Pulmonary artery endothelial cell (primary cell): ENCODE measurements around the gene PLEKHG3. TPM values are rescaled to one million over a fixed set of nuclear protein-coding genes. Genes with fewer than 3 reads are reported as not detected.

Experiments used
- DNase-seq: peaks from one replicate; pipeline ENCODE4 v3.0.0-alpha.2; 2011; ENCODE audit warnings: low read depth, low spot score
- total RNA-seq: library from RNA; depleted of rRNA; stranded (reverse); fragments of >200 nt; gene quantifications from 2 replicates; pipeline ENCODE4 v1.2.3, GENCODE V29; 2014

PLEKHG3 gene
- total RNA-seq, 1 donor from 2014 or later: 2.5 TPM

DNA sequence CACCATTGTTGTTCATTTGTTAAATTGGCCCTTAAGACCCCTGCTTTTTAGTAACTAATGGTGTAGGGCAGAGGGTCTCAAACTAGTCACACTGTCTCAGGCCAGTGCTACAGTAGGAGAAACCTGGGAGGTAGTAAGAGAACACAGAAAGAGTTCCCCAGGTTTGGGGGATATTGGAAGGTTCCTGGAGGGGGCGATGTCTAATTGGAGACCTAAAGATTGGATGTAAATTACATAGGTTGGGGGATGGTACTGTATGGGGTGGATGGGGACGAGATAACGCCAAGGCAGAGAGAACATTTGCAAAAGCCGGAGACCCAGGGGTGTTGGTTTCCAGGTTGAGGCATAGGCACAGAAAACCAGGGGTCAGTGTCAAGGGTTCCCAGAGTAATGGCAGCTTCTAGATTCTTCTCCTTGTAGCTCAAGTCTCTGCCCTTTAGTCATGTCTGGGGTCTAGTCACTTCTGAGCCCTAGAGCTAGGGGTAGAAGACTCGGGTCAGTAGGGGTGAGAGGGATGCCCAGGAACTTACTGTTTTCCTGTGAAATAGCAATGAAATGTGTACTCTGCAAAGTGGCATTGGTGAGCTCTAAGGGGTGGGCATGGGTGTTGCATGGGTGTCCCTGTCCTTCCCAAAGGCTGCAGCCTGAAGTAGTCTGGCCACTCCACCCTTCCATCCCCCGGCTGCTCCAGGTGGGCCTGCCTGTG, 21.8 kb downstream of the PLEKHG3 start:
- no peak for DNase-seq

DNA sequence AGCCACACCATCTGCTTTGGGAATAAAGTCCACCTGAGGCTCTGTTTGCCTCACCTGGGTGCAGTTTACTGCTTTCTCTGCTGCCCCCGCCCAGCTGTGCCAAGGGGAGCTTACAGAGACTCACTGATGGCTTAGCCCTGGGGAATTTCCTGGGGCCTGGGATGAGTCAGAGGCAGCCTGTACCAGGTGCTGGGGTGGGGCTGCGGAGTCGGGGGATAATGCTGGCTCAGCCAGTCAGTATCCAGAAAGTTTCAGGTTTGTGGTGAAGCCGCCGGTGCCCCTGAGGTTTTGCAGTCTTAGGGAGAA, 22.3 kb downstream of the PLEKHG3 start:
- no peak for DNase-seq

DNA sequence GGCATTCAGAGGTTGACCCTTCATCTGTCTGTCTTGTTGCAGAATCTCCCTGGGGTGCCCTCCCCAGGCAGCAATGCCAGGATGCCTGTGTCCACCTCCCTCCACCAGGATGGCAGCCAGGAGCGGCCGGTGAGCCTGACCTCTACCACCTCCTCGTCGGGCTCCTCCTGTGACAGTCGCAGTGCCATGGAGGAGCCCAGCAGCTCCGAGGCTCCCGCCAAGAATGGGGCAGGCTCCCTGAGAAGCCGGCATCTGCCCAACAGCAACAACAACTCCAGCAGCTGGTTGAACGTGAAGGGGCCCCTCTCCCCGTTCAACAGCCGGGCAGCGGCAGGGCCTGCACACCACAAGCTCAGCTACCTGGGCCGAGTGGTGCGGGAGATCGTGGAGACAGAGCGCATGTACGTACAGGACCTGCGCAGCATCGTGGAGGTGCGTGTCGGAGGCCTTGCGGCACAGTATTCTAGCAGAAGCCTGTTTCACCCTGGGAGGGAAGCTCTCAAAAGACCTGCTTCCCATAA, 23.4 kb downstream of the PLEKHG3 start:
- no peak for DNase-seq

DNA sequence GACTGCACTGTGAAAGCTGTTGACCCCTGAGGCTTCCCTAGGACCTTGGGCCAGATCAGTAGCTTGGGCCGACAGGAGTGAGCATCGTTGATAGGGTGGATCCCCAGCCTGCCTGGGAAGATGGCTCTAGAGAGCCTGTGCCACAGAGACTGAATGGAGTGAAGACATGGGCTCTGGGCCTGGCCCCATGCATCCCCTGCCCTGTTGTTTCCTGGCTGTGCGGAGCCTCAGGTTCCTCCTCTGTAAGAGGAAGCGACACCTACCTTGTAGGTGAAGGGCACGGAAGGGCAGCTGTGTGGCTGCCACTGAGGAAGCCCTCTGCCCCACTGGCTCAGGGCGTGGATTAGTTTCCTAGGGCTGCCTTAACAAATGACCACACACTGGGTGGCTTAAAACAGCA, 23.9 kb downstream of the PLEKHG3 start:
- no peak for DNase-seq

DNA sequence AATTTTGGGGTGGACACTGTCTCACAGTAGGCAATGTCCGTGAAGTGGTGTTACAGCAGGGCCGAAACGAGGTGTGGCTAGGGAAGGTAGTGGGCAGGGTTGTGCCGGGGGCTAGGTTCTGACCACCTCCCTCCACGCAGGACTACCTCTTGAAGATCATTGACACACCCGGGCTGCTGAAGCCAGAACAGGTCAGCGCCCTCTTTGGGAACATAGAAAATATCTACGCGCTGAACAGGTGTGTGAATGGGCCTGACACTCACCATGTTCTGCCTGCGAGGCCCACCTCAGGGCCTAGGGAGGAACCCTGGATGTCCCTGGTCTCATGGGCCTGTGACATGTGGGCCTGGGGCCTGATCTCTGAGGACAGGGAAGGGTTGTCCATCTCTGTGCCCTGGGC, 24.6 kb downstream of the PLEKHG3 start:
- no peak for DNase-seq

DNA sequence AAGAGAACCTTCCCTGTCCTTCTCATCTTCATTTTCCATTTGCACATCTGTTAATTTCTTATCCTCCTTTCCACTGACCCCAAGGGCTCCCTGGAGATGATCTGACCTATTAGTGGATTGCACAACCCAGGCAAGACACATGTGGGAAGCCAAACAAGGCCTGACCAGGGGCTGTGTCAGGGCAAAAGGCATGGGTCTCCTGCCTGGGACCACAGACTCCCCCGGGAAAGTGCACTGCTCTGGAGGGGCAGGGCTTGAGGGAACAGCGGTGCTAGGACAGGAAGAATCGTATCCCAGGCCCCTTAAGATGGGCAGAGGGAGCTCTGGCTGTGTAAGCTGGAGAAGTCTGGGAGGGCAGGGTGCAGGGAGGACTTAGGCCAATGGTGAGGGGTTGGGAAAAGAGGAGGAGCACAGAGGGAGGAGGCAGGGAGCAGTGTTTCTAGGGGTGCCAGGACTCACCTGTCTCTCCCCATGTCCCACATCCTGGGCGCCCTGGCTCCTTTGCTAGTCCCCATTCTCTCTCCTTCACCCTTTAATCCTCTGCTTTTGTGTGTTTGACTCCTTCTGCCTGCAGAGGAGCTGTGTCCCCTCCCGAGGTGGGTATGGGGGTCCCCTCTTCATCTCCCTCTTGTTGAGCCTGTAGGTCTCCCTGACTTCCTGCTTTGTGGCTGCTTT, 25.3 kb downstream of the PLEKHG3 start:
- DNase-seq: no peak

DNA sequence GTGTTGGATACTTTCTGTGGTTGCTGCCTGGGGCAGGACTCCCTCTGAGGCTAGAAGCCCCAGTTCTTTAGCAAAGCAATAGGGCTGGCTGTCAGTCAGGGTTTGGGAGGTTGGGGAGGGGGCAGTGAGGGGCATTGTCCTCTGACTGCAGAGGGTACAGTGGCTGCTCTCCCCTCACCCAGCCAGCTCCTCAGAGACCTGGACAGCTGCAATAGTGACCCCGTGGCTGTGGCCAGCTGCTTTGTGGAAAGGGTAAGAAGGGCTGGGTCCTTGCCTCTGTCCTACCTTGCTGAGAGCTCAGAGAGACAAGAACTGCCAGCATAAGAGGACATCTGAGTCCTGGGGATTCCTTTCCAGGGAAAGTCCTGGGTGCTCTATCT, 25.8 kb downstream of the PLEKHG3 start:
- DNase-seq: no peak

DNA sequence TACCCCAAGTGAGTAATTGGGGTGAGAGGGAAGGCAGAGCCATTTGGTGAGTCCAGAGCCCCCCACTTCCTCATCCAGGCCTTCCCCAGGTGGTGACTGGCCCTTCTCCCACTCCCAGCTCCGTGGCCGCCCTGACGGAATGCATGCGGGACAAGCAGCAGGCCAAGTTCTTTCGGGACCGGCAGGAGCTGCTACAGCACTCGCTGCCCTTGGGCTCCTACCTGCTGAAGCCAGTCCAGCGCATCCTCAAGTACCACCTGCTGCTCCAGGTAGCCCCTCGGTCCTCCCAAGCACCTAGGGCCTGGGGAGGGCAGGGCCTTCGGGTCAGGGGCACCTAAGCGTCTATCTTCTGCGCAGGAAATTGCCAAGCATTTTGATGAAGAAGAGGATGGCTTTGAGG, 26.5 kb downstream of the PLEKHG3 start:
- DNase-seq: no peak

DNA sequence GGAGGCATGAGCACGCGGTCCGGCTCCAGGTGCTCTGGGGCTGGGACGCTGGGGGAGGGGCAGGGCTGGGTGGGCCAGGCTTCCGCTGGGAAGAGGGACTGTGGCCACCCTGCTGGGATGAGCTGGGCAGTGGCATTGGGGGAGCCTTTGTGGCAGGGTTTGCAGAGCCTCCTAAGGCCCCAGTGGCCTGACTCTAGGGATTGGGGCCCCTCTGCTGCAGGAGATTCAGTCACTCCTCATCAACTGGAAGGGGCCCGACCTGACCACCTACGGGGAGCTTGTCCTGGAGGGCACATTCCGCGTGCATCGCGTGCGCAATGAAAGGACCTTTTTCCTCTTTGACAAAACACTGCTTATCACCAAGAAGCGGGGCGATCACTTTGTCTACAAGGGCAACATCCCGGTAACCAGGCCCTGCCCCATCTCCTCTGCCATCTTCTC, 26.9 kb downstream of the PLEKHG3 start:
- no peak for DNase-seq

DNA sequence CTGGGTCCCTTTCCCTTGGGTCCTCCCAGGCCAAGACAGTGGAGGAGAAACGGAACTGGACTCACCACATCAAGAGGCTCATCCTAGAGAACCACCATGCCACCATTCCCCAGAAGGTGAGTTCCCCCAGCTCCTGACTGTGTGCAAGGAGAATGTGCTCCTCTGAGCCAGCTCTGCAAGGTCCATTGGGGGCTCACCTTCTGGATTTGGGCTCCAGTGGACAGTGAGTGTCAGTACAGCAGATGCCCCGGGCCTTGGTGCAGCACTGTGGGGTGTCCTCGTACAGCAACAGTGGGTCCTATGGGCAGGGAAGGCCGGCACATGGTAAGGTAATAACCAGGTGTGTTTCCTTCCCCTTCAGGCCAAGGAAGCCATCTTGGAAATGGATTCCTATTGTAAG, 27.8 kb downstream of the PLEKHG3 start:
- no peak for DNase-seq

DNA sequence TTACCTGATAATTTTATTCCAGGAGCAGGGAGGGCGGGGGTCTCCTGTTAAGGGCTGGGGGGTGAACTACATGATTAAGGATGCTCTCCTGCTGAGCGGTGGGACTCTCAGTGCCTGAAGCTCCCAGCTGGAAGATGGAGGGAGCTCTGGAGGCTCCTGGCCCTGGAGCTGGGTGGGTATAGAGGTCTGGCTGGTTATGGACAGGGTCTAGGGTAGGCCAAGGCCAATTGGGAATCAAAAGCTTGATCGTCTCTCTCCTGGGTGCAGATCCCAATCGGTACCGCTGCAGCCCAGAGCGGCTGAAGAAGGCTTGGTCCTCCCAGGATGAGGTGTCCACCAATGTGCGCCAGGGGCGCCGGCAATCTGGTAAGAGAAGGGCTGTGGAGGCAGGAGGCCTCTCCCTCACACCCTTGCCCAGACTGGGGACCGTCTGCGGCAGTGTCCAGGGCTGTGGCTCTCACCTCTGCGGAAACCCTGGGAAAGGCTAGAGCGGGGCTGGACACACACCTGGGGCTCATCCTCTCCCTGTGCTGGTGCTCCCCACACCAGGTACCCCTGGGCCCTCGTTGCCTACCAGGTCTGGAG, 28.4 kb downstream of the PLEKHG3 start:
- DNase-seq: no peak

DNA sequence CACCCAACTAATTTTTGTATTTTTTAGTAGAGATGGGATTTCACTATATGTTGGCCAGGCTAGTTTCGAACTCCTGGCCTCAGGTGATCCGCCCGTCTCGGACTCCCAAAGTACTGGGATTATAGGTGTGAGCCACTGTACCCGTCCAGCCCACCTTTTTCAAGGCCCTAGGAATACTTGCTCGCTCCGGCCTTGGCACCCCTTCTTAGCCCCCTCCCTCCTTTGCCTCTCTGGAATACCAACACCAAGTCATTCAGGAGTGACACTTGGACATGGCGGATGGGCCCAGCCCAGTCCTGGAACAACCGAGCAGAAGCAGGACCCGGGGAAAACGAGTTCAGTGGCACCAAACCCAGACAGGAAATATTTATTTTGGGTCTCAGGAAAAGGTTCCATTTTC, 29.1 kb downstream of the PLEKHG3 start:
- DNase-seq: no peak

DNA sequence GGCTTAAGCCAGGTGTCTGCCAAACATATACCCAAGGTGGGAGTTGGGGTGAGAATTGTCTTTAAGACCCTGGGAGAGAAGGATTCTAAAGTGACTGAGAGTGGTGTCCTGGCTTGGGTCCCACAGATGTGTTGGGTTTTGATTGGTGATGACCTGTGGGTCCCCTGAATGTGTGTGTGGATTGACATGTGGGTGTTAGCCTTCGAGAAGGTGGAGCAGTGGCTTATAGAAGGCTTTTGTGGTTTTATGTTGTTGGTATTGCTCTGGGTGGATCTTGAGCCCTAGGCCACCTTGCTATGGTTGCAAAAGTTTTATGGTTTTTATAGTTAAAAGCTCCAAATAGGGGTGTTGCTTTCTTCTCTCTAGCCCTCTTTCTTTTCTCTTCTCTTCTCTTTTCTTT, 29.7 kb downstream of the PLEKHG3 start:
- DNase-seq: no peak

DNA sequence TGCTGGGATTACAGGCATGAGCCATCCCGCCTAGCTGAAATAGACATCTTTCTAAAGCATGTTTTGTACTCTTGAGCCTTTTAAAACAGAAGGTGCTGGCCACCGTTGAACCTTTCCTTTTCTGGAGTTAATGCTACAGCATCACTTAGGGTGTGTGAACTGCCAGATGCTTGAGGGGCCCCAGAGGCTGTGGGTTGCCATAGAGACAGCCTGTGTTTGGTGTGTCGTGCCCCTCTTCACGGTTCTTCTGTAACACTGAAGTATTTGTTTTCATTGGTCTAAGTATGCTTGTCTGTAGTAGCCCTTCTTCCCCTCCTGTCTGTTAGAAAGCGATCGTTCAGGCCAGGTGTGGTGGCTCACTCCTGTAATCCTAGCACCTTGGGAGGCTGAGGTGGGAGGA, 30.8 kb downstream of the PLEKHG3 start:
- no peak for DNase-seq

DNA sequence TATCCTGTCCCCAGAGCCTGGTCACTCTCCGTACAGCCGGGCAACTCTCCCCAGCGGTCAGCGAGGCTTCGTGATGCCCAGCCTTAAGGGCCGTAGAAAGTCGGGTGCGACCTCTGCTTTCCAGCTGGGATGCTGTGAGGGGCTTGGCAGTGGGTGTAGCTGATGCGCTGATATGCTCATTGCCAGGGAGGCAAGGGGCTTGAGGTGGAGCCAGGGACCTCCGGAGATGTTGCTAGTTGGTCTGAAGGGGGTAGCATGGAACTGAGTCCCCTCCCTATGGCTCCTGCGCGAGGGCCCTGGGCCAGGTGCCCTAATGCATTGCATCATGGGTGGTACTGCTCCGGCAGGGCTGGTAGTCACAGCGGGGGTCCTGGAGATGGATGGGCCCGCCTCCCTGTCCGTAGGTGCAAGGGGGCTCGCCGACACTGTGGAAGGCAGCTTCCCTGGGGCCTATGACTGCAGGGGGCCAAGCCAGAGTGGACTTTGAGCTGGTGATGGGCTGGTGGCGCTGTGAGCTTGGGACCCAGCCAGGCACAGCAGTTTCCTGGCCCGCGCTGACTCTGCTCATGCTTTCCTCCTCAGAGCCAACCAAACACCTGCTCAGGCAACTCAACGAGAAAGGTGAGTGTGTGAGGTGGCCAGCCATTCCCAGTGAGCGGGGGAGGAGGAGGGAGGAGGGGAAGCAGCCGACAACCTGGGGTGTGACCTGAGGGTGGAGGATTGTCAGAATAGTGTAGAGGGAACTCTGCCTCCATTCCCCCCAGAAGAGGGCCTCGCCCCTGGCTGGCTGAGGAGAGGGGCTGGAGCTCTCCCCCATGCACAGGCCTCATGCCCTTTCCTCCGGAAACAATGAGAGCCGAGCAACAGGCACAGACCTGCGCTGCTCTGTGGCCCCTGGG, 32.3 kb downstream of the PLEKHG3 start:
- DNase-seq: no peak

DNA sequence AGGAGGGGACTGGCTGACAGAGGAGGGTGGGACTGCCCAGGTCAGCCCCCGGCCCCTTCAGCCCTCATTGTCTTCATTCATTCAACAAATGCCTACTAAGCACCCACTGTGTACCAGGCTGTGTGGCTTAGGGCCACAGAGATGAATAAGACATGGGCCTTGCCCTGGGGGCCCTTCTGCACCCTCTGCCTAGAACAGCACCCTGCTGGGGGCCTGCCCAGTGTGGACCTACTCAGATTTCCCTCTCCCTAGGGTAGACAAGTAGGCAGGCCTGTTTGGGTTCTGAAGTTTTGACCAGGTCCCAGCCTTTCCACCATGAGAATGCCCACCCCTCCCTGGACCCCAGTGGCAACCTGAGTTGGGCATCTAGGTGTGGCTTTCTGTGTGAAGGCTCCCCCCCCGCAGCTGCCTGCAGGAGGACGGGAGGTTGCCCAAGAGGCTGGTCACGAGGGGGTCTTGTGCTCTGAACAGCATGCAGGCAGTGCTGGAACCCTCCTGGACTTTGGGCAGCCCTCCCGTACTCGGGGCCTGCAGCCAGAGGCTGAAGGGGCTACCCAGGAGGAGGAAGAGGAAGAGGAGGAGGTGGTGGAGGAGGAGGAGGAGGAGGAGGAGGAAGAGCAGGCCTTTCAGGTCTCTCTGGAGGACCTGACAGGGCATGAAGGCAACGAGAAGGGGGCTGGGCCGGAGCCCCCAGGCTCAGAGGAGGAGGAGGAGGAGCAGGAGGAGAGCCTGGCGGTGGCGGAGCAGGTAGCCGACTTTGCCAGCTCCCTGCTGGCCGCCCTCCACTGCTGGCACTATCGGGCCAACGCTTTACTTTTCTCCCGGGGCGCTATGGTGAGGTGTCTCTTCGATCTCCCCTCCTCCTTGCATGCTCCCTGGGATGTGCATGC, 33.4 kb downstream of the PLEKHG3 start:
- DNase-seq: no peak

DNA sequence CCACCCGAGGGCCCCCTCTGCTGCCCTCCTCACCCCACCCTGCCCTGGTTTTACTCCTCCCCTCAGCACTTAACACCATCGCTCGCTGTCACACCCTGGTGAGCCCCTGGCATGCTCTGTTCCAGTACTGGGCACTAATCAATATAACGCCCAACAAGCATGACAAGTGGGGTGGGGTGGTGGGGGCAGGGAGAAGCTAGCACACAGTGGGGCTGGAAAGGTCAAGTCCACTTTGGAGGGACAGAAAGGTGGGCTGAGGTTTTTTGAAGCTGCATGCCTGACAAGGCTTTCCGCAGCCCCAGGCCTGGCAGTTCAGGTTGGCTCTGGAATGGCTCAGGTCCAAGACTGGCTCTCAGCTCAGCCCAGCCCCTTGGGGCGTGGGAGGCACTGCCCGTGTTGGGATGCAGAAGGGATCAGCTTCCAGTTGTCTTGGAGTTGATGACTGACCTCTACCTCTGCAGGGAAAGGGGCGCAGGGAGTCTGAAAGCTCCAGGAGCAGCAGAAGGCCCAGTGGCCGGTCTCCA, 34.1 kb downstream of the PLEKHG3 start:
- DNase-seq: no peak

DNA sequence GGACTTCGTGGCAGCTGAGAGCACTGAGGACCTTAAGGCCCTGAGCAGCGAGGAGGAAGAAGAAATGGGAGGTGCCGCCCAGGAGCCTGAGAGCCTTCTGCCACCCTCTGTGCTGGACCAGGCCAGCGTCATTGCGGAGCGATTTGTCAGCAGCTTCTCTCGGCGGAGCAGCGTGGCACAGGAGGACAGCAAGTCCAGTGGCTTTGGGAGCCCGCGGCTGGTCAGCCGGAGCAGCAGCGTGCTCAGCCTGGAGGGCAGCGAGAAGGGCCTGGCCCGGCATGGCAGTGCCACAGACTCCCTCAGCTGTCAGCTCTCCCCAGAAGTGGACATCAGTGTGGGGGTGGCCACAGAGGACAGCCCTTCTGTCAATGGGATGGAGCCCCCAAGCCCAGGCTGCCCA, 37.0 kb downstream of the PLEKHG3 start:
- no peak for DNase-seq

DNA sequence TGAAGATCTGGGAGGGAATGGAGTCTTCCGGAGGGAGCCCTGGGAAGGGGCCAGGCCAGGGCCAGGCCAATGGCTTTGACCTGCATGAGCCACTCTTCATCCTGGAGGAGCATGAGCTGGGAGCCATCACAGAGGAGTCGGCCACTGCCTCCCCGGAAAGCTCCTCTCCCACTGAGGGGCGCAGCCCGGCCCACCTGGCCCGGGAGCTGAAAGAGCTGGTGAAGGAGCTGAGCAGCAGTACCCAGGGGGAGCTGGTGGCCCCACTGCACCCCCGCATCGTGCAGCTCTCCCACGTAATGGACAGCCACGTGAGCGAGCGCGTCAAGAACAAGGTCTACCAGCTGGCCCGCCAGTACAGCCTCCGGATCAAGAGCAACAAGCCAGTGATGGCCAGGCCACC, 37.7 kb downstream of the PLEKHG3 start:
- no peak for DNase-seq

DNA sequence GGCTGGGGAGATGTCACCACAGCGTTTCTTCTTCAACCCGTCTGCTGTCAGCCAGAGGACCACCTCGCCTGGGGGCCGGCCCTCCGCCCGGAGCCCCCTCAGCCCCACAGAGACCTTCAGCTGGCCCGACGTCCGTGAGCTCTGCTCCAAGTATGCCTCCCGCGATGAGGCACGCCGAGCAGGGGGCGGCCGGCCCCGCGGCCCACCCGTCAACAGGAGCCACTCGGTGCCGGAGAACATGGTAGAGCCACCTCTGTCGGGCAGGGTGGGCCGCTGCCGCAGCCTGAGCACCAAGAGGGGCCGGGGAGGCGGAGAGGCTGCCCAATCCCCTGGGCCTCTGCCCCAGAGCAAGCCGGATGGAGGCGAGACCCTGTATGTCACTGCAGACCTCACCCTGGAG, 38.8 kb downstream of the PLEKHG3 start:
- no peak for DNase-seq
